GM23338 (cell line): ENCODE results near the gene SPI1. TPM values are rescaled to one million over a fixed set of nuclear protein-coding genes. Genes with fewer than 3 reads are reported as not detected.
A peak's percentile ranks its signal among the peaks of the same experiment; 100 is the strongest.

ENCODE experiments used
- ATAC-seq: fragments of 200-7000 bp; cut with Tn5 transposase; 3 replicates; pipeline ENCODE4 v1.9.1; 2020
- DNase-seq: peaks from one replicate; pipeline ENCODE4 v3.0.0-alpha.2; 2015; ENCODE audit warnings: low spot score
- H2AFZ ChIP-seq: fragments of 200-600 bp; sonication (generic); 2 replicates; pipeline ENCODE4 v1.8.0; 2016; ENCODE audit warnings: antibody characterized with exemption, mild to moderate bottlenecking, moderate library complexity
- H3F3A ChIP-seq: fragments of 200-600 bp; sonication (generic); replicated peaks from 2 replicates; pipeline ENCODE4 v1.8.0; 2017; ENCODE audit warnings: antibody characterized with exemption, mixed run types, low read depth
- H3K27ac ChIP-seq: fragments of 200-600 bp; sonication (generic); 2 replicates; pipeline ENCODE4 v1.6.1; 2016; ENCODE audit warnings: low read depth
- H3K27me3 ChIP-seq: fragments of 200-600 bp; sonication (generic); 2 replicates; pipeline ENCODE4 v1.8.0; 2016; ENCODE audit warnings: mild to moderate bottlenecking, mixed run types, moderate library complexity; ENCODE audit not compliant: insufficient read depth
- H3K36me3 ChIP-seq: fragments of 200-600 bp; sonication (generic); 2 replicates; pipeline ENCODE4 v1.8.0; 2016; ENCODE audit warnings: mild to moderate bottlenecking; ENCODE audit not compliant: insufficient read depth
- H3K4me1 ChIP-seq: fragments of 200-600 bp; sonication (generic); 2 replicates; pipeline ENCODE4 v1.8.0; 2016; ENCODE audit warnings: mild to moderate bottlenecking, moderate library complexity; ENCODE audit not compliant: insufficient read depth
- H3K4me2 ChIP-seq: fragments of 200-600 bp; sonication (generic); 2 replicates; pipeline ENCODE4 v1.7.1; 2017; ENCODE audit warnings: mixed run types
- H3K4me3 ChIP-seq: fragments of 200-600 bp; sonication (generic); 2 replicates; pipeline ENCODE4 v1.6.1; 2016; ENCODE audit warnings: mixed run types
- H3K79me2 ChIP-seq: fragments of 200-600 bp; sonication (generic); replicated peaks from 2 replicates; pipeline ENCODE4 v1.8.0; 2017; ENCODE audit warnings: mild to moderate bottlenecking; ENCODE audit not compliant: insufficient read depth
- H3K9me2 ChIP-seq: fragments of 200-600 bp; sonication (generic); 2 replicates; pipeline ENCODE4 v1.8.0; 2017; ENCODE audit not compliant: insufficient read depth
- H4K20me1 ChIP-seq: fragments of 200-600 bp; sonication (generic); replicated peaks from 2 replicates; pipeline ENCODE4 v1.8.0; 2017; ENCODE audit warnings: mild to moderate bottlenecking; ENCODE audit not compliant: insufficient read depth
- H3K27ac Mint-ChIP-seq: 2 replicates; pipeline ENCODE4 v1.8.0; 2020; ENCODE audit warnings: inconsistent platforms, mild to moderate bottlenecking, moderate library complexity, mixed read lengths
- H3K27me3 Mint-ChIP-seq: 3 replicates; pipeline ENCODE4 v1.8.0; 2022; ENCODE audit warnings: low read depth, mild to moderate bottlenecking, moderate library complexity, mixed read lengths, inconsistent platforms; ENCODE audit not compliant: insufficient read depth, poor library complexity
- H3K36me3 Mint-ChIP-seq: 3 replicates; pipeline ENCODE4 v1.8.0; 2021; ENCODE audit warnings: low read depth, mild to moderate bottlenecking, inconsistent platforms, moderate library complexity, mixed read lengths
- H3K4me1 Mint-ChIP-seq: 3 replicates; pipeline ENCODE4 v1.8.0; 2020; ENCODE audit warnings: mild to moderate bottlenecking, inconsistent platforms, mixed read lengths
- H3K4me3 Mint-ChIP-seq: 3 replicates; pipeline ENCODE4 v1.8.0; 2021; ENCODE audit warnings: moderate library complexity, mild to moderate bottlenecking, inconsistent platforms, mixed read lengths
- H3K9me3 Mint-ChIP-seq: 3 replicates; pipeline ENCODE4 v1.8.0; 2020; ENCODE audit warnings: moderate library complexity, mild to moderate bottlenecking, inconsistent platforms, mixed read lengths
- CREB1 ChIP-seq: fragments of 250-450 bp; sonication (Bioruptor Pico); IDR thresholded peaks from 2 replicates; pipeline ENCODE4 v1.5.0; 2020; ENCODE audit warnings: low read depth, mild to moderate bottlenecking, moderate library complexity
- ETS1 ChIP-seq: IDR thresholded peaks from 2 replicates; pipeline ENCODE4 v1.6.1; 2016; ENCODE audit warnings: antibody characterized with exemption
- EZH2 ChIP-seq: fragments of 200-600 bp; sonication (generic); IDR thresholded peaks from one replicate; pipeline ENCODE4 v1.8.0; 2017; ENCODE audit warnings: antibody characterized with exemption, mild to moderate bottlenecking, low read depth; ENCODE audit not compliant: unreplicated experiment
- EZH2phosphoT487 ChIP-seq: fragments of 200-600 bp; sonication (generic); IDR thresholded peaks from one replicate; pipeline ENCODE4 v1.8.1; 2018; ENCODE audit warnings: antibody characterized with exemption; ENCODE audit not compliant: unreplicated experiment
- JUNB ChIP-seq: IDR thresholded peaks from one replicate; pipeline ENCODE4 v1.6.1; 2016; ENCODE audit warnings: antibody characterized with exemption; ENCODE audit not compliant: unreplicated experiment
- NANOG ChIP-seq: IDR thresholded peaks from 2 replicates; pipeline ENCODE4 v1.6.1; 2016; ENCODE audit warnings: antibody characterized with exemption, borderline replicate concordance
- POLR2AphosphoS5 ChIP-seq: IDR thresholded peaks from 2 replicates; pipeline ENCODE4 v1.6.1; 2016; ENCODE audit warnings: antibody characterized with exemption, low read depth
- STAT1 ChIP-seq: IDR thresholded peaks from one replicate; pipeline ENCODE4 v1.6.1; 2016; ENCODE audit warnings: antibody characterized with exemption; ENCODE audit not compliant: unreplicated experiment
- ZNF114 ChIP-seq: fragments of 250-450 bp; sonication (Bioruptor Pico); IDR thresholded peaks from 2 replicates; pipeline ENCODE4 v1.5.0; 2020; ENCODE audit warnings: mild to moderate bottlenecking, moderate library complexity
- ZNF331 ChIP-seq: fragments of 250-450 bp; sonication (Bioruptor Pico); IDR thresholded peaks from 2 replicates; pipeline ENCODE4 v1.5.0; 2020; ENCODE audit warnings: low read depth, mild to moderate bottlenecking, moderate library complexity
- ZNF462 ChIP-seq: fragments of 250-450 bp; sonication (Bioruptor Pico); IDR thresholded peaks from 2 replicates; pipeline ENCODE4 v1.5.0; 2020; ENCODE audit warnings: mild to moderate bottlenecking, moderate library complexity
- polyA plus RNA-seq: library from polyadenylated mRNA; unstranded; fragments of >200 nt; fragmentation: Nextera tagmentation; extraction: Ambion mirVana; gene quantifications from 2 replicates; pipeline ENCODE4 v1.2.1, GENCODE V29; 2016
- total RNA-seq: library from RNA; depleted of rRNA; stranded (reverse); fragments of >200 nt; shearing (Covaris generic); gene quantifications from 2 replicates; pipeline ENCODE4 v1.2.3, GENCODE V29; 2014
- TF ChIP-seq, protein P1 (sequence below), 2 experiments: fragments of 200-600 bp in 1 of 2; sonication (generic) in 1 of 2; conservative IDR thresholded peaks; 2 replicates each; pipeline versions ENCODE4 v1.5.1 to v1.6.1; 2016 to 2017; ENCODE audit warnings: antibody characterized with exemption in 2 of 2, low read depth in 2 of 2, mild to moderate bottlenecking in 2 of 2, moderate library complexity in 1 of 2
- TF ChIP-seq, protein P2 (sequence below): IDR thresholded peaks from one replicate; pipeline ENCODE4 v1.6.1; 2018; ENCODE audit warnings: antibody characterized with exemption; ENCODE audit not compliant: unreplicated experiment

Gene SPI1
- total and polyA plus RNA-seq, 2 experiments from 2014 or later = 0.23 TPM; not detected in 1

GRCh38 chr11:47383071-47383470, 4.7 kb upstream of the SPI1 start:
- no peak overlapping the region for H3K27ac Mint-ChIP-seq
- H3K27me3 ChIP-seq = no peaks in the 10 kb centered on the region
- no peaks in the 10 kb centered on the region for H3K9me3 Mint-ChIP-seq
- no peaks in the 10 kb centered on the region for H3K79me2 ChIP-seq
- no peak overlapping the region for H3K4me3 ChIP-seq
- 0 out of 2 replicates have a peak, but pooled peaks cover 2% of the 10 kb centered on the region for H3K9me2 ChIP-seq
- H3K4me3 Mint-ChIP-seq = no peak overlapping the region
- no peaks in the 10 kb centered on the region for H3F3A ChIP-seq
- H3K36me3 Mint-ChIP-seq = no peaks in the 10 kb centered on the region
- H3K27me3 Mint-ChIP-seq = peaks cover 9% of the 10 kb centered on the region
- no peak for TF ChIP-seq POLR2AphosphoS5
- TF ChIP-seq, protein P1, sequence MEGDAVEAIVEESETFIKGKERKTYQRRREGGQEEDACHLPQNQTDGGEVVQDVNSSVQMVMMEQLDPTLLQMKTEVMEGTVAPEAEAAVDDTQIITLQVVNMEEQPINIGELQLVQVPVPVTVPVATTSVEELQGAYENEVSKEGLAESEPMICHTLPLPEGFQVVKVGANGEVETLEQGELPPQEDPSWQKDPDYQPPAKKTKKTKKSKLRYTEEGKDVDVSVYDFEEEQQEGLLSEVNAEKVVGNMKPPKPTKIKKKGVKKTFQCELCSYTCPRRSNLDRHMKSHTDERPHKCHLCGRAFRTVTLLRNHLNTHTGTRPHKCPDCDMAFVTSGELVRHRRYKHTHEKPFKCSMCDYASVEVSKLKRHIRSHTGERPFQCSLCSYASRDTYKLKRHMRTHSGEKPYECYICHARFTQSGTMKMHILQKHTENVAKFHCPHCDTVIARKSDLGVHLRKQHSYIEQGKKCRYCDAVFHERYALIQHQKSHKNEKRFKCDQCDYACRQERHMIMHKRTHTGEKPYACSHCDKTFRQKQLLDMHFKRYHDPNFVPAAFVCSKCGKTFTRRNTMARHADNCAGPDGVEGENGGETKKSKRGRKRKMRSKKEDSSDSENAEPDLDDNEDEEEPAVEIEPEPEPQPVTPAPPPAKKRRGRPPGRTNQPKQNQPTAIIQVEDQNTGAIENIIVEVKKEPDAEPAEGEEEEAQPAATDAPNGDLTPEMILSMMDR (conservative IDR thresholded peaks at IDR 0.05; ENCODE audit: low read depth in 2 of 2) = no peak
- TF ChIP-seq ZNF331 (CRISPR knock-in tag) = no peak
- no peak for TF ChIP-seq ZNF114
- TF ChIP-seq, protein P2, sequence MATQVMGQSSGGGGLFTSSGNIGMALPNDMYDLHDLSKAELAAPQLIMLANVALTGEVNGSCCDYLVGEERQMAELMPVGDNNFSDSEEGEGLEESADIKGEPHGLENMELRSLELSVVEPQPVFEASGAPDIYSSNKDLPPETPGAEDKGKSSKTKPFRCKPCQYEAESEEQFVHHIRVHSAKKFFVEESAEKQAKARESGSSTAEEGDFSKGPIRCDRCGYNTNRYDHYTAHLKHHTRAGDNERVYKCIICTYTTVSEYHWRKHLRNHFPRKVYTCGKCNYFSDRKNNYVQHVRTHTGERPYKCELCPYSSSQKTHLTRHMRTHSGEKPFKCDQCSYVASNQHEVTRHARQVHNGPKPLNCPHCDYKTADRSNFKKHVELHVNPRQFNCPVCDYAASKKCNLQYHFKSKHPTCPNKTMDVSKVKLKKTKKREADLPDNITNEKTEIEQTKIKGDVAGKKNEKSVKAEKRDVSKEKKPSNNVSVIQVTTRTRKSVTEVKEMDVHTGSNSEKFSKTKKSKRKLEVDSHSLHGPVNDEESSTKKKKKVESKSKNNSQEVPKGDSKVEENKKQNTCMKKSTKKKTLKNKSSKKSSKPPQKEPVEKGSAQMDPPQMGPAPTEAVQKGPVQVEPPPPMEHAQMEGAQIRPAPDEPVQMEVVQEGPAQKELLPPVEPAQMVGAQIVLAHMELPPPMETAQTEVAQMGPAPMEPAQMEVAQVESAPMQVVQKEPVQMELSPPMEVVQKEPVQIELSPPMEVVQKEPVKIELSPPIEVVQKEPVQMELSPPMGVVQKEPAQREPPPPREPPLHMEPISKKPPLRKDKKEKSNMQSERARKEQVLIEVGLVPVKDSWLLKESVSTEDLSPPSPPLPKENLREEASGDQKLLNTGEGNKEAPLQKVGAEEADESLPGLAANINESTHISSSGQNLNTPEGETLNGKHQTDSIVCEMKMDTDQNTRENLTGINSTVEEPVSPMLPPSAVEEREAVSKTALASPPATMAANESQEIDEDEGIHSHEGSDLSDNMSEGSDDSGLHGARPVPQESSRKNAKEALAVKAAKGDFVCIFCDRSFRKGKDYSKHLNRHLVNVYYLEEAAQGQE = no peak
- no peak for TF ChIP-seq CREB1 (CRISPR knock-in tag)
- TF ChIP-seq ETS1 = no peak
- no peak for TF ChIP-seq ZNF462
- no peak for TF ChIP-seq NANOG
- TF ChIP-seq EZH2 = no peak
- TF ChIP-seq JUNB = no peak
- TF ChIP-seq EZH2phosphoT487 = no peak
- no peak for TF ChIP-seq STAT1
- no peak overlapping the region for H3K27ac ChIP-seq
- H4K20me1 ChIP-seq = no peaks in the 10 kb centered on the region
- H3K4me2 ChIP-seq = no peak overlapping the region
- DNase-seq = no peak
- no peak for ATAC-seq
- no peaks in the 10 kb centered on the region for H3K4me1 ChIP-seq
- no peaks in the 10 kb centered on the region for H3K36me3 ChIP-seq
- H3K4me1 Mint-ChIP-seq = peaks cover 3% of the 10 kb centered on the region; the same call in 2 of the 3 replicates
- H2AFZ ChIP-seq = peak overlapping the region; percentile 74; the same call in 1 of the 2 replicates
